Mesenchymal stem cell (in vitro differentiated cells and primary cell): Measurements from ENCODE around the gene ELOVL7.

Experiments used
- DNase-seq: peaks from one replicate; pipeline ENCODE4 v3.0.0-alpha.2; 2013
- H2AFZ ChIP-seq: one replicate; pipeline ENCODE4 v1.6.1; 2013; ENCODE audit warnings: low read depth, mild to moderate bottlenecking, control low read depth, inconsistent platforms, low read length, moderate library complexity
- H2AK5ac ChIP-seq: 2 replicates; pipeline ENCODE4 v1.6.1; 2013; ENCODE audit warnings: low read length, moderate library complexity, mild to moderate bottlenecking, inconsistent platforms; ENCODE audit not compliant: severe bottlenecking
- H2BK120ac ChIP-seq: one replicate; pipeline ENCODE4 v1.6.1; 2013; ENCODE audit warnings: low read depth, mild to moderate bottlenecking, inconsistent platforms, low read length, moderate library complexity
- H2BK12ac ChIP-seq, 2 experiments: one replicate each; pipeline ENCODE4 v1.6.1; 2013; ENCODE audit warnings: inconsistent platforms in 2 of 2, low read length in 2 of 2, mild to moderate bottlenecking in 2 of 2, moderate library complexity in 2 of 2, control low read depth in 1 of 2
- H2BK15ac ChIP-seq: one replicate; pipeline ENCODE4 v1.6.1; 2013; ENCODE audit warnings: mild to moderate bottlenecking, low read depth, inconsistent platforms; ENCODE audit not compliant: poor library complexity, severe bottlenecking
- H2BK5ac ChIP-seq: 2 replicates; pipeline ENCODE4 v1.6.1; 2013; ENCODE audit warnings: low read depth, mild to moderate bottlenecking, low read length, control low read depth, inconsistent platforms; ENCODE audit not compliant: poor library complexity, severe bottlenecking
- H3K14ac ChIP-seq, 2 experiments: one replicate each; pipeline ENCODE4 v1.6.1; 2013; ENCODE audit warnings: inconsistent platforms in 2 of 2, low read length in 2 of 2, control low read depth in 1 of 2, mild to moderate bottlenecking in 1 of 2, moderate library complexity in 1 of 2
- H3K18ac ChIP-seq, 2 experiments: one replicate each; pipeline ENCODE4 v1.6.1; 2013; ENCODE audit warnings: inconsistent platforms in 2 of 2, low read length in 2 of 2, control low read depth in 1 of 2, low read depth in 1 of 2, mild to moderate bottlenecking in 1 of 2
- H3K23ac ChIP-seq, 2 experiments: one replicate each; pipeline ENCODE4 v1.6.1; 2013; ENCODE audit warnings: inconsistent platforms in 2 of 2, low read length in 2 of 2, mild to moderate bottlenecking in 2 of 2, moderate library complexity in 2 of 2, control low read depth in 1 of 2
- H3K27ac ChIP-seq: 2 replicates; pipeline ENCODE4 v1.5.1; 2013; ENCODE audit warnings: mild to moderate bottlenecking, moderate library complexity, low read length, control low read depth, inconsistent platforms; ENCODE audit not compliant: poor library complexity, severe bottlenecking
- H3K27me3 ChIP-seq, 2 experiments: 2 replicates each; pipeline versions ENCODE4 v1.6.1 to v1.7.0; 2013; ENCODE audit warnings: low read length in 2 of 2, mild to moderate bottlenecking in 2 of 2, moderate library complexity in 2 of 2, control low read depth in 1 of 2, inconsistent platforms in 1 of 2; ENCODE audit not compliant: control insufficient read depth in 1 of 2, insufficient read depth in 1 of 2
- H3K36me3 ChIP-seq, 2 experiments: 2 replicates each; pipeline versions ENCODE4 v1.6.1 to v1.7.0; 2013; ENCODE audit warnings: low read length in 2 of 2, control low read depth in 1 of 2, inconsistent platforms in 1 of 2, low read depth in 1 of 2, mild to moderate bottlenecking in 1 of 2; ENCODE audit not compliant: insufficient read depth in 2 of 2, control insufficient read depth in 1 of 2
- H3K4ac ChIP-seq, 2 experiments: one replicate each; pipeline ENCODE4 v1.6.1; 2013; ENCODE audit warnings: inconsistent platforms in 2 of 2, low read length in 2 of 2, mild to moderate bottlenecking in 2 of 2, moderate library complexity in 2 of 2, control low read depth in 1 of 2, low read depth in 1 of 2
- H3K4me1 ChIP-seq: 2 replicates; pipeline ENCODE4 v1.6.1; 2013; ENCODE audit warnings: low read depth, low read length, control low read depth; ENCODE audit not compliant: control insufficient read depth, insufficient read depth
- H3K4me2 ChIP-seq: 2 replicates; pipeline ENCODE4 v1.6.1; 2013; ENCODE audit warnings: low read length, mild to moderate bottlenecking, inconsistent platforms; ENCODE audit not compliant: poor library complexity, severe bottlenecking
- H3K4me3 ChIP-seq, 2 experiments: 2 replicates each; pipeline versions ENCODE4 v1.5.1 to v1.7.0; 2013; ENCODE audit warnings: low read length in 2 of 2, mild to moderate bottlenecking in 2 of 2, control low read depth in 1 of 2, low read depth in 1 of 2; ENCODE audit not compliant: insufficient read depth in 1 of 2
- H3K79me1 ChIP-seq: replicated peaks from 2 replicates; pipeline ENCODE4 v1.6.1; 2013; ENCODE audit warnings: mild to moderate bottlenecking, control low read depth, low read length, inconsistent platforms; ENCODE audit not compliant: poor library complexity, severe bottlenecking
- H3K9ac ChIP-seq: 2 replicates; pipeline ENCODE4 v1.7.0; 2013; ENCODE audit warnings: mild to moderate bottlenecking, low read length, moderate library complexity
- H3K9me3 ChIP-seq: 2 replicates; pipeline ENCODE4 v1.7.0; 2013; ENCODE audit warnings: mild to moderate bottlenecking, low read length; ENCODE audit not compliant: control insufficient read depth
- H4K8ac ChIP-seq: one replicate; pipeline ENCODE4 v1.6.1; 2013; ENCODE audit warnings: inconsistent platforms, mild to moderate bottlenecking, low read length, moderate library complexity
- H4K91ac ChIP-seq: one replicate; pipeline ENCODE4 v1.6.1; 2013; ENCODE audit warnings: mild to moderate bottlenecking, low read length, inconsistent platforms
- WGBS: methylation state at CpG from one replicate; pipeline ENCODE4 v1.1.7; 2013; ENCODE audit warnings: mixed read lengths; 5-methylcytosine and 5-hydroxymethylcytosine counted together

ELOVL7 gene

DNA sequence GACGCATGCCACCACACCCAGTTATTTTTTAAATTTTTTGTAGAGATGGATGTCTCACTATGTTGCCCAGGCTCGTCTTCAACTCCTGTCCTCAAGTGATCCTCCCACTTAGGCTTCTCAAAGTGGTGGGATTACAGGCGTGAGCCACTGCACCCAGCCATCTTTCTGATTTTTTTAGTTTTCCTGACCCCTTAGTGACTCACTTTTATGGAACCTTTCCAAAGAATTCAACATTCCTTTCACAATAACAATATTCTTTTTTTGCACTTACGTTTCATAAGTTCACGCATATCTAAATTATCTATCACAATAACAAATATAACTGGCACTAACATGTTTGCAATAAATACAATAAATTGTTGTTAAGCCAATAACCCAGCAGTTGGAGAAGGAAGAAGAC lies 8.5 kb downstream of the ELOVL7 start:
- Histone ChIP-seq H2AK5ac (no peak overlapping the region), H3K27ac (no peak overlapping the region), H4K91ac (no peak overlapping the region), H4K8ac (no peak overlapping the region), H2BK15ac (no peak overlapping the region), H3K4me1 (no peaks in the 10 kb centered on the region), H3K4me2 (no peak overlapping the region), H2BK120ac (no peak overlapping the region), H3K36me3 (no peaks in the 10 kb centered on the region), H3K79me1 (no peaks in the 10 kb centered on the region), H2BK5ac (no peak overlapping the region), H3K27me3 (peaks cover 0 to 12% of the 10 kb centered on the region in 2 experiments), H3K4ac (no peak overlapping the region), H3K23ac (no peak overlapping the region), H3K18ac (no peak overlapping the region), H3K9ac (no peak overlapping the region), H2BK12ac (no peak overlapping the region), H3K14ac (no peak overlapping the region), H3K4me3 (no peak overlapping the region), H3K9me3 (no peaks in the 10 kb centered on the region), H2AFZ (no peak overlapping the region)
- DNase-seq, result no peak
- 75% methylated on average over 4 of the region's 5 CpGs for WGBS

DNA sequence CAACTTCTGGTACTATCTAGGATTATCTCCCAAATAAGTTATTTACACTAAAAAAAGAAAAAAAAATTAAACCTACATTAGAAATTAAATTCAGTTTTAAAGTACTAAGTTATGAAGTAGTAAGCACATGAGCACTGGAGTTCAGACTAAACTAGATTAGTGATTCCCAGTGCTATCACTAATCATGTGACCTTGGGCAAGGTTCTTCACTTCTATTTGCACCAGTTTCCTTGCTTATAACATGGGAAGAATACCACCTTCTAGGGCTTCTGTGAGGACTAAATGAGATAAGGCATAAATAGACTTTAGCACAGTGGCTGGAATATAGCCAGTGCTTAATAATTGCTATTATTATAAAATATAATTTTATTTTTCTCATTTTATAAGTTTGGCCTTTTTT lies 10.5 kb downstream of the ELOVL7 start:
- DNase-seq, result no peak
- H3K4ac ChIP-seq, result no peak overlapping the region
- no peaks in the 10 kb centered on the region for H3K9me3 ChIP-seq
- H3K4me3 ChIP-seq, result no peak overlapping the region
- no peak overlapping the region for H3K14ac ChIP-seq
- H3K27ac ChIP-seq, result no peak overlapping the region
- H3K9ac ChIP-seq, result no peak overlapping the region
- no peaks in the 10 kb centered on the region for H3K4me1 ChIP-seq
- no peak overlapping the region for H3K23ac ChIP-seq
- H3K27me3 ChIP-seq, result no peaks in the 10 kb centered on the region
- no peak overlapping the region for H4K91ac ChIP-seq
- no peak overlapping the region for H3K4me2 ChIP-seq
- no peak overlapping the region for H3K18ac ChIP-seq
- no peaks in the 10 kb centered on the region for H3K36me3 ChIP-seq
- no peak overlapping the region for H2AFZ ChIP-seq
- no peak overlapping the region for H4K8ac ChIP-seq
- H2BK5ac ChIP-seq, result no peak overlapping the region
- H2BK15ac ChIP-seq, result no peak overlapping the region
- no peak overlapping the region for H2BK12ac ChIP-seq
- no peak overlapping the region for H2AK5ac ChIP-seq
- no peaks in the 10 kb centered on the region for H3K79me1 ChIP-seq
- no peak overlapping the region for H2BK120ac ChIP-seq

DNA sequence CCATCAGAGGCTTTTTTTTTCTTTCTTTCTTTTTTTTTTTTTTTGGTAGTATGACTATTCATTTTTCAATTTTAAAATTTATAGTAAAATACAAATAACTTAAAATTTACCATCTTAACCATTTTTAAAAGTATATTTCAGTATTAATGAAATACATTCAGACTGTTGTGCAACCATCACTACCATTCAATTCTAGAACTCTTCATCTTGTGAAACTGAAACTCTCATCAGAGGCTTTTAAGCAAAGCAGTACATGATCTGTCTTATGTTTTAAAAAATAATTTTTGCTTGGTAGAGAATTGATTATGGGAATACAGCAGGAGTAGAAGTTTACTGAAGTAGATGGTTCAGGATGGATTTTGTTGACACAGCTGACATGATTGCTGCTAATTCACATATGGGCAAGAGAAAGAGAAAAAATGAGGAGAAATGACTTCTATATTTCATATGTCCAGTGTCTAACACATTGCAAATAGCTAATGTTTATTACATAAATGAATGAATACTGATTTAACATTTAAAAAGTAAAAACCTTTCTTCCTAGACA lies 13.4 kb downstream of the ELOVL7 start:
- H2BK5ac ChIP-seq, result no peak overlapping the region
- no peak overlapping the region for H2BK120ac ChIP-seq
- H3K27ac ChIP-seq, result no peak overlapping the region
- no peak overlapping the region for H3K18ac ChIP-seq
- no peaks in the 10 kb centered on the region for H3K36me3 ChIP-seq
- no peak overlapping the region for H4K8ac ChIP-seq
- H3K23ac ChIP-seq, result no peak overlapping the region
- no peak for DNase-seq
- H3K9ac ChIP-seq, result no peak overlapping the region
- no peaks in the 10 kb centered on the region for H3K9me3 ChIP-seq
- no peak overlapping the region for H4K91ac ChIP-seq
- H3K4ac ChIP-seq, result no peak overlapping the region
- no peak overlapping the region for H2BK15ac ChIP-seq
- H3K14ac ChIP-seq, result no peak overlapping the region
- no peak overlapping the region for H2BK12ac ChIP-seq
- H3K27me3 ChIP-seq, result no peaks in the 10 kb centered on the region
- H3K4me3 ChIP-seq, result no peak overlapping the region
- H3K4me1 ChIP-seq, result peaks cover 2% of the 10 kb centered on the region
- no peak overlapping the region for H3K4me2 ChIP-seq
- H2AK5ac ChIP-seq, result no peak overlapping the region
- H3K79me1 ChIP-seq, result no peaks in the 10 kb centered on the region
- H2AFZ ChIP-seq, result no peak overlapping the region

DNA sequence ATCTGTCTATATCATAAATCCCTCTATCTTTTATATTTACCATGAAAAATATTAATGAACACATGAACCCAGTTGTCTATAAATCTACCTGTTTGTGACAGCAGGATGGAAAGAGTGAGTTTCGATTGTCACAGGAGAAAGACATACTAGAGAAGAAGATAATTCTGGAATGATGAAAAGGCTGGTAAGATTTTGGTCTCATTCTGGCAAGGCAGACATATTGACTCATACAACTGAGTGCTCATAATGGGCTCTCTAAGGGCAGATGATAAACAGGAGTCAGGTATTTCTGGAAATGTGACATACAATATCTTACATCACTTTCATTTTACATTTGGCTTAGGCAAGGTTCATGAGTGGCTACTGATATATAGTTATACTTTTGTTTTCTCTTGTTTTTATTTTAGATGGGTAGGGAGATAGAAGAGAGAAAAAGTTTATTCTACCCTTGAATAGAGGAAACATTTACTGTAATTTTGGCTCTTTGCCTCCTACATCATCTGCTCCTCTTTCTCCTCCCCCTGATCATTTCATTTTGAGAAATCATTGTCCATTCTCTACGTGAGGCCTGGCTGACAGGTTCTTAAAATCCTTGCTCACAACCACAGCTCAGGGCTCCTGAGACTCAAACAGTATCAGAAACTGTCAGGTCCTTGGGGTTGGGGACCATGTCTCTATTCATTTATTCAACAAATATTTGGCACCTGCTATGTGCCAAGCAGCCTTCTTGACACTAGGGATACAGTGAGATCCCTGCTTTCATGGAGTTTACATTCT lies 14.4 kb downstream of the ELOVL7 start:
- Histone ChIP-seq H2BK12ac (no peak overlapping the region), H3K14ac (no peak overlapping the region), H3K27me3 (no peaks in the 10 kb centered on the region), H2BK120ac (no peak overlapping the region), H2AFZ (no peak overlapping the region), H2AK5ac (no peak overlapping the region), H4K91ac (no peak overlapping the region), H4K8ac (no peak overlapping the region), H3K27ac (no peak overlapping the region), H3K4me1 (peaks cover 2% of the 10 kb centered on the region), H3K4ac (no peak overlapping the region), H3K9me3 (no peaks in the 10 kb centered on the region), H3K79me1 (no peaks in the 10 kb centered on the region), H3K4me3 (no peak overlapping the region), H3K36me3 (no peaks in the 10 kb centered on the region), H2BK15ac (no peak overlapping the region), H3K23ac (no peak overlapping the region), H2BK5ac (no peak overlapping the region), H3K9ac (no peak overlapping the region), H3K4me2 (no peak overlapping the region), H3K18ac (no peak overlapping the region)
- DNase-seq, result no peak
- WGBS, result 59% methylated on average over 2 of the region's 2 CpGs
